MM.1S (cell line): ENCODE data around the gene TEK.

Source experiments
- EZH2phosphoT487 ChIP-seq: fragments of 300-600 bp; sonication (generic); IDR thresholded peaks from 2 replicates; pipeline ENCODE4 v1.6.1; 2018; ENCODE audit warnings: antibody characterized with exemption, low read length
- TF ChIP-seq, protein P1 (sequence below): fragments of 300-600 bp; sonication (generic); IDR thresholded peaks from 2 replicates; pipeline ENCODE4 v1.5.1; 2016; ENCODE audit warnings: antibody characterized with exemption, low read length, mixed read lengths

DNA sequence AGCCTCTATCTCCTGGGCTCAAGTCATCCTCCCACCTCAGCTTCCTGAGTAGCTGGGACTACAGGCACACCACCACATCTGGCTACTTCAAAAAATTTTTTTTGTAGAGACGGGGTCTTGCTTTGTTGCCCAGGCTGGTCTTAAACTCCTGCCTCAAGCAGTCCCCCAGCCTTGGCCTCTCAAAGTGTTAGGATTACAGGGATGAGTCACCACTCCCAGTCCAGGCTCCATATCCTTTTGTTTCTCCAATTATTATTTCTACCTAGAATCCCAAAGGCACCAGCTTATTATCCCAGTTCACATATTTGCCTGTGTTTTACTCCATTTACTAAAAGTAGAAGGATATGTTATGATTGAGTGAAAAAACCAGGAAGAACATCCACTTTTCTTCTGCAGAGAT lies 84.9 kb downstream of the TEK start:
- TF ChIP-seq, protein P1, sequence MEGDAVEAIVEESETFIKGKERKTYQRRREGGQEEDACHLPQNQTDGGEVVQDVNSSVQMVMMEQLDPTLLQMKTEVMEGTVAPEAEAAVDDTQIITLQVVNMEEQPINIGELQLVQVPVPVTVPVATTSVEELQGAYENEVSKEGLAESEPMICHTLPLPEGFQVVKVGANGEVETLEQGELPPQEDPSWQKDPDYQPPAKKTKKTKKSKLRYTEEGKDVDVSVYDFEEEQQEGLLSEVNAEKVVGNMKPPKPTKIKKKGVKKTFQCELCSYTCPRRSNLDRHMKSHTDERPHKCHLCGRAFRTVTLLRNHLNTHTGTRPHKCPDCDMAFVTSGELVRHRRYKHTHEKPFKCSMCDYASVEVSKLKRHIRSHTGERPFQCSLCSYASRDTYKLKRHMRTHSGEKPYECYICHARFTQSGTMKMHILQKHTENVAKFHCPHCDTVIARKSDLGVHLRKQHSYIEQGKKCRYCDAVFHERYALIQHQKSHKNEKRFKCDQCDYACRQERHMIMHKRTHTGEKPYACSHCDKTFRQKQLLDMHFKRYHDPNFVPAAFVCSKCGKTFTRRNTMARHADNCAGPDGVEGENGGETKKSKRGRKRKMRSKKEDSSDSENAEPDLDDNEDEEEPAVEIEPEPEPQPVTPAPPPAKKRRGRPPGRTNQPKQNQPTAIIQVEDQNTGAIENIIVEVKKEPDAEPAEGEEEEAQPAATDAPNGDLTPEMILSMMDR: no peak
- no peak for TF ChIP-seq EZH2phosphoT487
